GOT3 (cell line): Measurements from ENCODE around the gene INSM2.

Experiments used
- DNase-seq: peaks from one replicate; lab custom pipeline; 2025; ENCODE audit warnings: mixed read lengths; lab: John Stamatoyannopoulos, UW

The INSM2 gene

DNA sequence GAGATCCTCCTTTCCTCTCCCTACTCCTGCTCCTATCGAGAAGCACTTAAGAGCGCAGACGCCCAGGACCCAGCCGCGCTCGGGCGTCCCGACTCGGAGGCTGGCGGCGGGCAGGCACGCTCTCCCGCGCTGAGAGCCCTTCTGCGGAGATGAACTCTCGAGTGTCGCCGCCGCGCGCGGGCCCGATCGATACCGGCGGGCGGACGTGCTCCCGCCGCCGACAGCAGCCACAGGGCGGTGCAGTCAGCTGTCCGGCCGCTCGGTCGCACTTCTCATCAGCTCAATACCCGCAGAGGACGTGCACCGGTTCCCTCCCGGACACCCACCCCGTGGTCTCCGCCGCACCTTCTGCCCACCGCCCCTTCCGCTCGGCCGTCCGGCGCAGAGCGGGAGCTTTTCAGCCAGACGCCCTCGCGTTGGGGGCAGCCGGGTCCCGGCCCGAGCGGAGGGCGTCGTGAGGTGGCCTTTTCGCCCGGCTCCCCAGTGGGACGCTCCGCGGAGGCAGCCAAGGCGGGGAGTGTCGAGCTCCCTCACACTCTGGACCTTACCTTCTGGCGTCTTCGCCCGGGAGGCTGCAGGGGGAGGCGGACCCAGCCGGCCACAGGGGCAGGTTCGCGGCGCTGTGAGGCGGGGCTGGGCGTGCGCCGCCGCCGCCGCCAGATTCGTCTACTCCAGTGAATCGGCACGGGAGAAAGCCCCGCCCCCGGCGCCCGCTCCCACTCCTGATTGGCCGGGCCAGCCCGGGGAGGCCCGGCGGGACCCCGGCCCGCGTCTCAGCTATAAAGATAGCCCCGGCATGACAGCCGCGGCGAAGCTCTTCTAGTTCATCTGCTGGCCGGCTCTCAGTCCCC is at the start of gene INSM2:
Gene INSM2, plus strand, starts transcription at position 808 of the 851 bp plus-strand sequence. CDS start 89 bp downstream, outside the sequence.
- peak; percentile 1 for DNase-seq

- no peak for DNase-seq
Observed at GRCh38 chr14:35492569-35493014, 41.4 kb upstream of the INSM2 start.

DNA sequence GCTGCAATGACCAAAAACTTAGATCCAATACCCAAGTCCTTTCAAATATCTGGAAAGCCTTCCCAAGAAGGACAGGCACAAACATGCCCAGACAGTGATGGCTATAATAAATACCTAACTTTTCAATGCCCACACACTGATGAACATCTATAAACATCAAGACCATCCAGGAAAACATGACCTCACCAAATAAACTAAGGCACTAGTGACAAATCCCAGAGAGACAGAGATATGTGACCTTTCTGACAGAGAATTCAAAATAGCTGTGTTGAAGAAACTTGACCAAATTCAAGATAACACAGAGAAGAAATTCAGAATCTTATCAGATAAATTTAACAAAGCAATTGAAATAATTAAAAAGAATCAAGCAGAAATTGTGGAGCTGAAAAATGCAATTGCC is 38.7 kb upstream of the INSM2 start:
- no peak for DNase-seq

- no peak for DNase-seq
Observed at GRCh38 chr14:35499180-35499579, 34.8 kb upstream of the INSM2 start.

- no peak for DNase-seq
Observed at GRCh38 chr14:35503646-35504045, 30.3 kb upstream of the INSM2 start.

DNA sequence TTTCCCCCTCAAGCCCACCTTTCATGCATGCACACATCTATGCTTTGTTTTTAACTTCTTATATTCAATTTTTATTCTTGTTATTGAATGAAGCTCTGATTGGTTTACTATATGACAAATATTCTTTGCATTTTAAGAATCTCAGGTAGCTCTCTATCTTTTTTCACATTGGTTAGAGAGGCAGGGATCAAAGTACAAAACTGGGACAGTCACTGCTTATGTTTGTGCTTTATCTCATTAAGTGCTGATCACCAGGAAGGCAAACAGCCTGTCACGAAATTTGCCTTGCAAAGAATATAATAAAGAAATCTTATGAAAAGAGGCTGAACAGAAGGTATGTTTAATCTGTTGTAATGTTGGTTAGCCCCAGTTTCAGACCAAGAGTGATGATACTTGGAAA is 29.7 kb upstream of the INSM2 start:
- DNase-seq: no peak

DNA sequence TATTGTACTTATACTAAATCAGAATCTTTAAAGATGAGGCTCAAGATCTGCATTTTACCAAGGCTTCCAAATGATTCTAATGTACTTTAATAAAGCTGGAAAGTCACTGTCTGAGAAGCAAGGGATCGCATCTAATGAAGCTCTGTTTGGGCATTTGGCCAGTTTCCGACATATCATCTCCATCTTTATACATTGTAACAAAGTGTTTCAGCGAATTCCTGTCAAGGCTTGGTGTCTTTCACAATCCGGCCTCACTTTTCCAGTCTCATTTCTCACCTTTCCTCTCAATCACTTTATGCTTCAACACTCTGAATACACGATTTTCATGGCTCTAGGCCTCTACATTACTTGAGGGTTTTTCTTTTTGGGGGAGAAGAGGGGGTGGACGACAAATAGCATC is 27.5 kb upstream of the INSM2 start:
- no peak for DNase-seq

DNA sequence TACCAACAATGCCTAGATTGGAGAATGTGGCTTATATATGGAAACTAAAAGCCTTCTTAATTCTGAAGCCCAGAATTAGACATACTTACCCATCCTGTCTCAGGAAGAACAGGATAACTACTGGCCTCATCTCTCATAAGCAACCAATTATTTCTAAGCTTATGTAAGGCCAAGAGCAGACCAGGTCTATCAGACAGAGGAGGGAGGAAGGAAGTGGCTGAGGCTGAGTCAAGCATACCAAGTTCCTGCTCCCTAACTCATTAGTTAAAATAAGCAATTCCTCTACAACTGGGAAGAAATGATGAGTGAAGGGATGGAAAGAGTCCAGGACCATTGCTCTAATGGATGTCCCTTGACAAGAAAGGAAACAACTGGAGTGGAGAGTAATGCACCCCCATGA is 27.0 kb upstream of the INSM2 start:
- no peak for DNase-seq

- no peak for DNase-seq
Observed at GRCh38 chr14:35509846-35510245, 24.1 kb upstream of the INSM2 start.

DNA sequence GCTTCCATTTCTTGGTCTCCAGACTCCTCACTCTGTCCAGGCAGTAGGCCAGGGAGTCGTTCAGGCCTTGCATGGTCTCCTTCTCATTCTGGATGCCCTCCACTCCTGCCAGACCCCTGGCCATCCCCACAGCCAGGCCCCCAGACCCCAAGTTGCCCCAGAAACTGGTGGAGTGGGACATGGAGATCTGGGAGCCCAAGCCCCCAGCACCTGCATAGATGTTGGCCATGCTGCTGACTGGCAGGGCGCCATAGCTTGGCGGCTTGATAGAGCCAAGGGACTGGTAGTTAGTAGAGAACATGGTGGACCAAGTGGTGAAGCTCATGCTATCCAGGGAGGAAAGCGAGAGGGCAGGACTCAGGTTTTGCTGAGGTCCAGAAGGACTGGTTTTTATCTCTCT is 21.2 kb upstream of the INSM2 start:
- DNase-seq: no peak

DNA sequence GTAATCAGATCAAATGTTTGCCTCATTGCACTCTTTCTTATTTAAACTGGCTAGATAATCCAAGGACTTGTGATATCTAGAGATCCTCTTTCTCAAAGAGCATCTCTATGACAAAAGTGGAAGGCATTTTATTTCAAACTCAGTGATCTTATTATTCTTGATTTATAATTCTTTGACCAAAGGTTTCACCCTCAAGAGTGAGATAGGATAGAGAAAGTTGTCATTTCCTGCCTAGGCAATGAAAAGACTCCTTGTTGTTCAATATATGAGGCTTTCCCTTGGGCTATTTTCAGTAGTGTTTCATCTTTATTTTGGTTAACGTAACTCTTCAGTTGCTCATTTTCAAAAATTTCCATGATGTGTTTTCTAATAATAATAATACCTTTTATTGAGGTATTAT is 18.0 kb upstream of the INSM2 start:
- no peak for DNase-seq

- DNase-seq: no peak
Observed at GRCh38 chr14:35519986-35520385, 14.0 kb upstream of the INSM2 start.

DNA sequence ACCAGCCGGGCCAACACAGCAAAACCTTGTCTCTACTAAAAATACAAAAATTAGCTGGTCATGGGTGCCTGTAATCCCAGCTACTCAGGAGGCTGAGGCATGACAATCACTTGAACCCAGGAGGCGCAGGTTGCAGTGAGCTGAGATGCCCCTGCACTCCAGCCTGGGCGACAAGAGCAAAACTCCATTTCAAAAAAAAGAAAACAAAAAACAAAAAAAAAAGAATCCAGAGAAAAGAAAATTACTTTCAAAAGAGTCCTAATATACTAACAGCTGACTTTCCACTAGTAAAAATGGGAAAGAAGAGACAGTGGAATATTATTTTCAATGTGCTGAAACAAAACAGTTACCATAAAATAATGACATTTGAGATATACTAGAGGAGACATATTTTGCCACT is 8.3 kb upstream of the INSM2 start:
- no peak for DNase-seq

GRCh38 chr14:35526962-35527361 is 7.0 kb upstream of the INSM2 start:
- no peak for DNase-seq

DNA sequence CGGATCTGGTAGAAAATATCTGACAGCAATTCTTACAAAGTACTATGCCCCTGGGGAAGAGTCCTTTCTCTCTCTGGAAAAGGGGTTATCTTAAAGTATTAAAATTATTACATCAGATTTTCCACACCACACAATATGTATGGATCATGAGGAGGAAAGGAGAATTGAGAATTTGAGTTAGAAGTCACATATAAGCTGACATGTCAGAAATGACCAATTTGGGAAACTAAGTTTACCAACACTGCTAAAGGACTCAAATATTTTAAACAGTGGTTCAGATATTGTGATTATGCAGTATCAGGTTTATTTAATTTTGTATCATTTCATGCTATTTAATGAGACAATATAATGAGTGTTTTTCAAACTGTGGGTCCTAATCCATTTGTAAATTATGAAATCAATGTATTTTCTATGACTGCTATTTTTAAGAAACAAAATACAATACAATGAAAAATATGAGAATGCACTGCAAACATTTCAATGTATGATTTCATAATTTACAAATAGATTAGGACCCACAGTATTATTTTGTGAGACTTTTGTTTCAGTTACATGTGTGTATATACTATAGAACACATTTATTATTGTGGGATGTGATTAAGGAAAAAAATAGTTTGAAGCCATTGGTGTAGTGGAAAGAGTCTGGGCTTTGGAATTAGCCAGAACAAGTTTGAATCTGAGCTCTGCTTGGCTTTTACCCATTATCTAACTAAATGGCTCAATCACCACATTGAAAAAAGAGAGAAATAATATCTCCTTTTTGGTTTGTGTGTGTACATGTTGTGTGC is 1.8 kb upstream of the INSM2 start:
- no peak for DNase-seq

DNA sequence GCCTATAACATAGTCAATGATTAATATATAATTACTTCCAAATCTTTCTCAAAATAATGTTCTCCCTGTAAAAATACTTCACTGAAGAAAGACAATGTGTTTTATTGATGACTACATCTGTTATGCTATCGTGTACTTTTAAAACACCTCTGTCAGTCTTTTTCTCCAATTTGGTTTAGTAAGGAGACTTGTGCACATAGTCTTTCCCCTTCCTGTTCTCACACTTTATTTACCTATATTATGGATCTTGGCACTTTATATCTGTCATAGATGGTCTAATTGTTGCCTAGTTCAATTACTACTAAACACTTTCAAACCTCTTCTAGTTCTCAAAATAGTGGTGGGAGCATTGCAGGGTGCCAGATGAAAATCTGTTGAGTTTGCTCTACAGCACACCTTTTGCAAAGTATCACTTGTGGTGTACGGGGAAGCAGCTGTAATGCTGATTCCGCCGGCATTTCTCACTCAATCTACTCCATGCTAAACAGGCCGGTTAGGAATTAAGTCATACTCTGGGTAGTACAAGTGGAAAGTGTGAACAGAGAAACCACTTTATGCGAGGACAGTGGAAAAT is 1.1 kb upstream of the INSM2 start:
- DNase-seq: no peak

- no peak for DNase-seq
Observed at GRCh38 chr14:35534208-35534872, 376 bp downstream of the INSM2 start.

GRCh38 chr14:35534873-35535482 is 1.0 kb downstream of the INSM2 start:
- peak; percentile 1 for DNase-seq

DNA sequence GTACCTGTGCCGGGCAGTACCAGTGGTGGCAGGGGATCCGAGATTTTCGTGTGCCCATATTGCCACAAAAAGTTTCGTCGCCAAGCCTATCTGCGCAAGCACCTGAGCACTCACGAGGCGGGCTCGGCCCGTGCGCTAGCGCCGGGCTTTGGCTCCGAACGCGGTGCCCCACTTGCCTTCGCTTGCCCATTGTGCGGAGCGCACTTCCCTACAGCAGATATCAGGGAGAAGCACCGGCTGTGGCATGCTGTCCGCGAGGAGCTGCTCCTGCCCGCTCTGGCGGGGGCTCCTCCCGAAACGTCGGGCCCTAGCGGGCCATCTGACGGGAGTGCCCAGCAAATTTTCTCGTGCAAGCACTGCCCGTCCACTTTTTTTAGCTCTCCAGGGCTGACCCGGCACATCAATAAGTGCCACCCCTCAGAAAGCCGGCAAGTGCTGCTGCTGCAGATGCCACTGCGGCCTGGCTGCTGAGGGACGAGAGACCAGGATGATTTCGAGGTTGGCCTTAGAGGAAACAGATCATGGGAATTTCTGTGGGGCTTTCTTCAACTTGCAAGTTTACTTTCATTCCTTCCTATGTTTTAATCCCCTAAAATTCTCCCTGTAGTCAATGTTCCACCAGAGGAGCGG is 1.6 kb downstream of the INSM2 start:
- DNase-seq: no peak

GRCh38 chr14:35539969-35540368 is 6.0 kb downstream of the INSM2 start:
- no peak for DNase-seq

DNA sequence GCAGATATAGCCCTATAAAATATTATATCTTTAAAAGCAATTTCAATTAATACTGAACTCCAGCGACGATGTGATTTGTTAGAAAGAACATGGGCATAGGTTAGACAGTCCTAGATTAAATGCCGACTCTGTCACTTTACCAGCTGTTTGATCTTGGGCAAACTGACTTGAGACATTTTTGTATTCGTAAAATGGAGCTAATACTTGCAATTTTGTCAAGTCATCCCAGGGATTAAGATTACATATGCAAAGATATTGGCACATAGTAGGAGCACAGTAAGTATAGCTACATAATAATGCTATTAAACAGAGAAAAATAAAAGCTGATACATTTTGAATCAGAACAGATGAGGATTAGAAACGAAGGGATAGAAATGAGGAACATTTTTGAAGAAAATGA is 9.0 kb downstream of the INSM2 start:
- no peak for DNase-seq
